HG03159 (cell line): ENCODE measurements around the gene PDE6D.

Experiments
- ATAC-seq: cut with Tn5 transposase; IDR thresholded peaks from one replicate; pipeline ENCODE4 v1.9.1; 2021; ENCODE audit warnings: mild to moderate bottlenecking, moderate library complexity; ENCODE audit not compliant: unreplicated experiment

Gene PDE6D

DNA sequence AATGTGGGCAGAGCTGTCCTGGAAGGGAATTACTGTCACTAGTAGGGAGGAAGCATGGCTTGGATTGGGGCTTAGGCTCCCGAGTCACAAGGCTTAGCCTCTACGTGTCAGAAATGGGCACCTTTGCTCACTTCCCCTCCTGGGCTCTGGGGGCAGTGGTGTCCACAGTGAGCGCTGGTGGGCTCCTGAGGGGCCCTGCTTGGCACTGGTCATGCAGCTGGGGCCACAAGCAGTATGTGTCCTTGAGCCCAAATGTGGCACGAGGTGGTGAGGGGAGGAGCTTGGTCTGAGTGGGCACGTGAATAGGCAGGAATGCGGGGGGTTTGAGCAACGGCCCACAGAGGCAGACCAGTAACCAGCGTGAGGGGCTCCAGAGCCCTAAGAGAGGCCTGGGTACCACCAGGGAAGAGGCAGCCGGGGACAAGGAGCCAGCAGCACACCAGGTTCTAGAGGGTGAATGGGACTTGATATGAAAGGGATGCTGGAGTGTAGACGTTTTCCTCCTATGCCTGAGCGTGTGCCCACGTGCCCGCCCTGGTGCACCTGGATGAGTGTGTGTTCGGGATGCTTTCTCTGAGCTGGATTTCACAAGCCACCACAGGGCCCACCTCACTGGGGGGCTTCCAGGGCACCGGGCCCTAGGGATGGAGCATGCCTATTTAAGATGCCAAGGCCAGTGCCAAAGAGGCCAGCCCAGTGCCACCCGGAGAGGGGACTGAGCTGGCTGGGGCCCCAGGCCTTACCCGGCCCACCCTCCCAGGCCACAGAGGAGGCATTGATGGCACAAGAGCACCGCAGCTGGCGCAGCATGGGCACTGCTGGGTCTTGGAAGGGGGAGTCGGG is 95.5 kb downstream of the PDE6D start:
- ATAC-seq: no peak

DNA sequence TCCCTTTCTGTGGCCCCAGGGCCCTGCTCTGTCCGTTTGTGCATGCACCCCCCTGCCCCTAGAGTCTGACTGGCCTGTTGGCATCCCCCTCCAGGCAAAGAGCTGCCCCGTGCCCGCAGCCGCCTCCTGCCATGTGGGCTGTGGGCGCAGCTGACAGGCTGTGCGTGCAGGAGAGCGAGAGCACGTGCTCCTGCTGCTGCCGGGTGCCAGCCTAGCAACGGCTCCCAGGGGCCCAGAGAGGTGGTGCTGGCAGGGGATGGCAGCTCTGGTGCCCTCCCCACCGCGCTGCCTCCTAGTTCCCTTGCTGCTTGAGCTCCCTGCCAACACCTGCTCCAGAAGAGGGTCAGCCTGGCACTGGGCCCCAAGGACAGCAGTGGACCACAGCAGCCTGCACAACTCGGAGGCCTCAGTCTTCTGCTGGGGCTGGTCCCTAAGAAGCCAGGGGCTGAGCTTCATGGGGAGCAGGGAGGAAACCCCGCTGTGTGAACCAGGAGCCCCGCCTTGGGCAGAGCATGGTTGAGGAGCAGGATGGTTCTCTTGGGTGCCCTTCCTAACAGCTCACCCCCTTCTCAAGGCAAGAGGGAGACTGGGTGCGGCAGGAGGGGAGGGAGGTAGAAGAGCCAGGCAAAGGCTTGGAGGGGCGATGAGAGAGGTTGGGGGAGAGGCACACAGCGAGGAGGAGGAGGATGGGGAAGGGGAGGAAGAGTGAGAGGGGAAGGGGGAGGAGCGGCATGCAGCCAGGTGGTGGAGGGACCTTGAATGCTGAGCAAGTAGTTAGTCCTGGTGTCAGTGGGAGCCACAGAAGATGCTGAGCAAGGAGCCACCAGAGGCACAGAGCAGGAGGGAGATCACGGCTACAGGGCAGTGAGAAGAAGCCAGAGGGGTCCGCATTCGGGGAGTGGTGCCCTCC is 96.5 kb downstream of the PDE6D start:
- no peak for ATAC-seq

DNA sequence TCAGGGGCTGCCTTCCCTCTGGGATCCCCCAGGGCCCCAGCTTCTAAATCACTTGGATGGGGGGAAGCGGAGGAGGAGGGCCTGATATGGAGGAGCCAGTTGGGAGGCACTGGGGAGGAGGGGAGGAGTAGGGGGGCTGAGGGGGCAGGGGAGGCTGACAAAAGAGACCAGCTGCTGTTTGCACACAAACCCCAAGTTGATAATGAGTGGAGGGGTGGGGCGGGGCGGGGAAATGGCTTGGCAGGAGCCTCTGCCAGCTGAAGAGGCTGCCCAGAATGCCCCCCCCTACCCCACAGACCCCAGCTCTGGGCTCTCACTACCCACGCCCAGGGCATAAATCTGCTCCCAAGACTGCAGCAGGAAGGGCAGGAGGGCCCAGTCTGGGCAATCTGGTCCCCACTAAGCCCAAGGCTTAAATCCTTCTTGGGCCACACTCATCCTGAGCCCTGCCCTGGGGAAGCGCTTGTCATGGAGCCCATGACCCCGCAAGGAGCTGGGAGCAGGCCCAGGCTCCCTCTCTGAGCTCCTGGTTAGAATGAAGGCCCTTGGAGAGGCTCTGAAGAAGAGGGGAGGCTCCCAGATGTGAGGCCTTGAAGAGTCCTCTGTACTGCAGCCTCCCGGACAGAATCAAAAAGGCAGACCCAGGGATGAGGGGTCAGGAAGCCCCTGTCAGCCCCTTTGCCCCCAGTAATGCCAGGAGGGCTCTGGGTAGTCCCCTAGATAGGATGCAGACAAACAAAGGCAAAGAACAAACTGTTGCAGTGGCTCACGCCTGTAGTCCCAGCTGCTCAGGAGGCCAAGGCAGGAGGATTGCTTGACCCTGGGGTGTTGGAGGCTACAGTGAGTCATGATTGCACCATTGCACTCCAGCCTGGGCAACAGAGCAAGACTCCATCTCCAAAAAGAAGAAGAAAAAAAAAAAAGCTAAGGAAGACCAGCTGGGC is 97.5 kb downstream of the PDE6D start:
- ATAC-seq: no peak

DNA sequence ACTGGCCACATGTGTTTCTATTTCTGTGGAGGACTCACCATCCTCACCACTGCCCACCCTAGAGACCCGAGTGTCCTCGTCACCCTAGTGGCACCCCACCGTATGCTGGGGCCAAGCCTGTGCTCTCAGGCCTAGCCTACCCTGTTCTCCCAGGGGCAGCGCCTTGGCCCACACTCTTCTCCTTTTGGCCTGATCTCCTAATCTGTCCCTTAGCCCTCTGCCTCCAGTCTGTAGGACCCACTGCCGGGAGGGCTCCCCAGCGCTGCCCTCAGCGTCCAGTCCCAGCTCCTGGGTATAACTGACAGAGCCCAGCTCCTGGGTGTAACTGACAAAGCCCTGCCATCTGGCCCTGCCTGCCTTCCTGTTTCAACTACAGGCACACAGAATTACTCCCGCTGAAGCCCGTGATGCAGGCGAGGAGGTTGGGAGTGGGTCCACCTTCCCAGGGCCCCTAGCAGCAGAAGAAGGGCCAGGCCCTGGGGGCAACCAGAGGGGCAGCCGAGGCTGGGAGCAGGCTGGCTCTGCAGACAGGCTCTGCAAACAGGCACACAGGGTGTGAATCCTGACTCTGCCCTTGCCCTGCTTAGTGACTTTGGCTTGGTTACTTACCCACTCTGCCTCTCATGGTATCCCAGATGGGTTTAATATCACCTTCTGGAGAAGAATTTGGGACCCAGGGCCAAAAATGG is 98.3 kb downstream of the PDE6D start:
- no peak for ATAC-seq
